ENCODE data around the gene DOHH. TPM values are rescaled to one million over a fixed set of nuclear protein-coding genes. Genes with fewer than 3 reads are reported as not detected.

Gene DOHH
- total RNA-seq, 1 donor from 2014 or later = 13.6 TPM

GRCh38 chr19:3507371-3508120 is 7.1 kb upstream of the DOHH start:
- ChIA-PET POLR2A (interaction anchor here (0.6 to 0.7 kb wide), 3 partner anchors 20 to 239 kb away, joined by 3 to 6 read pairs (median 4); no protein-coding TSS in a partner anchor), CTCF (no interaction called here)
- H3K4me1 Mint-ChIP-seq = peaks cover 46% of the 10 kb centered on the region
- ATAC-seq (ENCODE audit: low read depth) (no peak), DNase-seq (no peak)
- H3K27ac Mint-ChIP-seq = peak overlapping the region; percentile 76
- intact Hi-C loops (cut with micrococcal nuclease) = loop anchor here (2.0 to 10.0 kb wide), 6 partner anchors 50 to 947 kb away; partner anchors contain the start of genes APBA3, CACTIN, CHAF1A and MFSD12
- no peak for TF ChIP-seq CTCF (IDR thresholded peaks at IDR 0.05)
- H3K9me3 Mint-ChIP-seq = no peaks in the 10 kb centered on the region
- H3K36me3 Mint-ChIP-seq (ENCODE audit: low read depth) = peaks cover 36% of the 10 kb centered on the region
- H3K27me3 Mint-ChIP-seq = no peaks in the 10 kb centered on the region
- H3K4me3 Mint-ChIP-seq = peak overlapping the region; percentile 90

- peaks cover 43% of the 10 kb centered on the region for H3K4me1 Mint-ChIP-seq
- no peaks in the 10 kb centered on the region for H3K9me3 Mint-ChIP-seq
These were observed 6.2 kb upstream of the DOHH start for GRCh38 chr19:3506384-3507340.

GRCh38 chr19:3505598-3506383 is 5.3 kb upstream of the DOHH start, which contains the start of gene FZR1:
Gene FZR1, plus strand, starts transcription at chr19:3506311. Its CDS starts 16,679 bp downstream, at chr19:3522990.
- peak within 1 kb of the TSS; percentile 91 for H3K4me3 Mint-ChIP-seq
- TF ChIP-seq CTCF (IDR thresholded peaks at IDR 0.05) = no peak
- peak; percentile 98 for DNase-seq
- H3K36me3 Mint-ChIP-seq (ENCODE audit: low read depth) = peaks cover 27% of the 10 kb centered on the region
- H3K27me3 Mint-ChIP-seq = no peaks in the 10 kb centered on the region
- POLR2A ChIA-PET = interaction anchor here (1.1 to 1.4 kb wide), 3 partner anchors 12 to 71 kb away, joined by 3 read pairs; no protein-coding TSS in a partner anchor
- intact Hi-C loops (cut with micrococcal nuclease) = loop anchor here (1.0 to 10.0 kb wide), 9 partner anchors 52 to 949 kb away; partner anchors contain the start of genes APBA3, CACTIN, CHAF1A and HMG20B
- H3K4me1 Mint-ChIP-seq = peaks cover 47% of the 10 kb centered on the region
- H3K27ac Mint-ChIP-seq = peak within 1 kb of the TSS; percentile 96
- peak; percentile 91 for ATAC-seq (ENCODE audit: low read depth)
- CTCF ChIA-PET = no interaction called here
- H3K9me3 Mint-ChIP-seq = no peaks in the 10 kb centered on the region

More at GRCh38 chr19:3506384-3507340, 6.2 kb upstream of the DOHH start:
- Mint-ChIP-seq H3K4me3 (peak overlapping the region; percentile 91), H3K27me3 (no peaks in the 10 kb centered on the region), H3K36me3 (ENCODE audit: low read depth) (peaks cover 33% of the 10 kb centered on the region), H3K27ac (peak overlapping the region; percentile 76)
- intact Hi-C loops (cut with micrococcal nuclease) = loop anchor here (1.0 to 10.0 kb wide), 9 partner anchors 51 to 948 kb away; partner anchors contain the start of genes APBA3, CACTIN, CHAF1A and HMG20B
- ChIA-PET POLR2A (interaction anchor here (0.6 to 1.4 kb wide), 6 partner anchors 11 to 240 kb away, joined by 3 to 6 read pairs (median 3); no protein-coding TSS in a partner anchor), CTCF (no interaction called here)
- DNase-seq = peak; percentile 28
- no peak for TF ChIP-seq CTCF (IDR thresholded peaks at IDR 0.05)
- ATAC-seq (ENCODE audit: low read depth) = no peak

- Mint-ChIP-seq H3K4me1 (peaks cover 48% of the 10 kb centered on the region), H3K4me3 (peak overlapping the region; percentile 91), H3K27me3 (no peaks in the 10 kb centered on the region), H3K36me3 (ENCODE audit: low read depth) (peaks cover 22% of the 10 kb centered on the region), H3K9me3 (no peaks in the 10 kb centered on the region), H3K27ac (peak overlapping the region; percentile 30)
- ATAC-seq (ENCODE audit: low read depth) = no peak
- ChIA-PET POLR2A (no interaction called here), CTCF (no interaction called here)
- TF ChIP-seq CTCF (IDR thresholded peaks at IDR 0.05) = no peak
- intact Hi-C loops (cut with micrococcal nuclease) = loop anchor here (5.0 to 10.0 kb wide), 5 partner anchors 53 to 950 kb away; partner anchors contain the start of genes APBA3, CHAF1A, MFSD12 and MRPL54
- no peak for DNase-seq
These were observed 4.3 kb upstream of the DOHH start for GRCh38 chr19:3504735-3505134.
